Dedifferentiated amniotic fluid mesenchymal stem cell (primary cell): ENCODE results near the gene UNC5C.
"Not testable (repeated sequence)": the region's sequence is repeated elsewhere in the genome, so short reads cannot be mapped to it uniquely, and the experiment has no call there.

ENCODE experiments used
- DNase-seq: peaks from one replicate; pipeline ENCODE4 v3.0.0-alpha.2; 2016; ENCODE audit errors: extremely low spot score

The UNC5C gene

GRCh38 chr4:95181996-95182306, 366.8 kb downstream of the UNC5C start:
- DNase-seq, result no peak

DNA sequence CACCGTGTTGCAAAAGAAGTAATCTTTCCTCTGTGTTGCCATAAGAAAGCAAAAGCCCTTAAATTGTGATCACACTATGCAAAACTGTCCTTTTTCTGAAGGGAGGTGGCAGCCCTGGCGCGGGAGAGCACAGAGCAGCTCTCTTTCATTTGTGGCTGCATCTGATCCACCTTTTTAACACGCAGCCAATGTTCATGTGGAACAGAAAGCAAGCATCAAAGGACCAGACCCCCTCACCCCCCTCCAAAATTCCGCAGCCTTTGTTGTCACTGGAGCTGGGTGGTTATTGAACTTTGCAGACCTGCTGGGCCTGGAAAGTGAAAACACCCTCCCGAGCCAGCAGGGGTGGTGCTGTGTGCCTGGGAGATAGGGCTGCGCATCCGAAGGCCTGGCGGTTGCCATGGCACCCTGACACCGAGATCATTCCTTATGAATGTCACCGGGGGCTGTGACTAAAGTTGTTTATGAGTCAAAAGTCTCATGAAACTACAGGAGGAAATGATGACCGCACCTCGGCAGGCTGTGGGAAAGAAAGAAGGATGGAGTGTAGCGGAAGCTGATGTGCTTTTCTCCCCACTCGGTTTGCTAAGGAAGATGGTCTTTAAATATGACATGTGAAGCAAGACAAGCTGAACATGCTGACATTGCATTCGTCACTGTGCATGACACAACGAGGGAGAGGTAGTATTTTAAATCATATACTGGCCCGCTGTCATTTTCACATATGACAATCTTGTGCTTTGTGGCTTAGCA, 367.4 kb downstream of the UNC5C start:
- no peak for DNase-seq

DNA sequence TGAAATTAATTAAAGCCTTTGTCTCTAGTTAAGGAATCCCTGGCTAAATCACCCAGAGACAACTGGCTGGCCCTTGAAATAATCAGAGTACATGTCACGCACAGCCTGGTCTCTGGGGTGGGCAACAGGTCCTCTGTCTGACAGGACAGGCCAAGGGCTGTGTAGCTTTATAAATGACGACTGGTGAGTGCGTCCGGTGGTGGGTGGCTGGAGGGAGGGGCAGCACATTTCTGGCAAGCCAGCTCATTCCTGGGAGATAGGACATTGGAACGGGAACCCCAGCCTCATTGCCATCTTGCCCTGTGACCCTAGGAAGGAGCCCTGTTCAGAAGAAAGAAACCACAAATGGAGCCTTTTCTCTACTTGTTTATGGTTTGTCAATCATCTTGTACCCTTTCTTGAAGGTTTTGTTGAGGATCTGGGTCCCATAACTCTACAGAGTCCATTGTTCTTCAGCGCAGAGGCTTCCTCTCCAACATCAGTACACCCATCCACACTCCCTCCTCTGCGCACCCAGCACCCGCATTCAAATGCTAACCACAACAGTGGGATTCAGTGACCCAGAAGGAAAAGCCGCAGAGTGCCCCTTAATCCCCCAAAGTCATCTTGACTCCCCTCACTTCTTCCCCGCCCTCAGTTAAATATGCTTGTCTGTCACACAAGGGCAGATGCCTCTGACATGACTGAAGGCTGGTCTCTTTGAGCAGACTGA, 368.1 kb downstream of the UNC5C start:
- no peak for DNase-seq

DNA sequence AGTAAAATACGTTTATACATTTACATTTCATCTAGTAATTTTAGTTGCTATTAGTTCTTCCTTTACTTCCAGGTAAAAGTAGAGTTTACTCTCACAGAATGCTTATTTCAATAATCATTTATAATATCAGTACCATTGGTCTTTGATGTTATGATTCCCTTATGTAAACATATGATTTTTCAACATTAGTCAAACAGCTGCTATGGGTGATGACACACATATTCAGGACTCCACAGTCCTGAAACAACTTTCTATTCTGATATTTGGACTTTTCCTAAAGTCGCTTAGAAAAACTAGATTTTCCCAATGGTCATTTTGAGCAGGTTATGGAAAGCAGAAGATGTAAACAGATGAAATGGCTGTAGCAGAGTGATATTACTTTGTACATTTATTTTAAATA, 369.8 kb downstream of the UNC5C start:
- no peak for DNase-seq

DNA sequence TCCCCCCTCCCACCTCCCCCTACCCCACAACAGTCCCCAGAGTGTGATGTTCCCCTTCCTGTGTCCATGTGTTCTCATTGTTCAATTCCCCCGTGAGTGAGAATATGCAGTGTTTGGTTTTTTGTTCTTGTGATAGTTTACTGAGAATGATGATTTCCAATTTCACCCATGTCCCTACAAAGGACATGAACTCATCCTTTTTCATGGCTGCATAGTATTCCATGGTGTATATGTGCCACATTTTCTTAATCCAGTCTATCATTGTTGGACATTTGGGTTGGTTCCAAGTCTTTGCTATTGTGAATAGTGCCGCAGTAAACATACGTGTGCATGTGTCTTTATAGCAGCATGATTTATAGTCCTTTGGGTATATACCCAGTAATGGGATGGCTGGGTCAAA, 377.4 kb downstream of the UNC5C start:
- DNase-seq, result not testable (repeated sequence)

DNA sequence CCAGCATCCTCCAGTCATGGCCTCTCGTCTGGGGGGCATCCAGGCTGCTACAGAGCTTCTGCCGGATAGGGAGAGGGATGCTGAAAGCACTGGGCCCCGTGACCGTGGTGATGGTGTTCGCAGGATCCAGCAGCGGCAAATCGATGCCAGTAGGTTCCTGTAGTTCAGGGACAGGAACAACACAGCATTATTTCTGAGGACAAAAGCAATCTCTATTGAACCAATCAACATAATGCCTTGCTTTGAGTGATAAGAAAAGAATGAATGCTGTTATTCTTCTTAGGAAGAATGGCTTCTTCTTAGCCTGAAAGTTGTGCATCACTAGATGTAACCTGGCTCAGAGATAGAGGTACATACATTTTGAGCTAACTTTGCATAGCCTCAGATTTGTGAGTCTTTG, 378.6 kb downstream of the UNC5C start:
- DNase-seq, result no peak

GRCh38 chr4:95167805-95168204, 381.0 kb downstream of the UNC5C start:
- DNase-seq, result no peak

- peak; percentile 85 for DNase-seq
Observed at GRCh38 chr4:95165926-95166524, 382.7 kb downstream of the UNC5C start.

DNA sequence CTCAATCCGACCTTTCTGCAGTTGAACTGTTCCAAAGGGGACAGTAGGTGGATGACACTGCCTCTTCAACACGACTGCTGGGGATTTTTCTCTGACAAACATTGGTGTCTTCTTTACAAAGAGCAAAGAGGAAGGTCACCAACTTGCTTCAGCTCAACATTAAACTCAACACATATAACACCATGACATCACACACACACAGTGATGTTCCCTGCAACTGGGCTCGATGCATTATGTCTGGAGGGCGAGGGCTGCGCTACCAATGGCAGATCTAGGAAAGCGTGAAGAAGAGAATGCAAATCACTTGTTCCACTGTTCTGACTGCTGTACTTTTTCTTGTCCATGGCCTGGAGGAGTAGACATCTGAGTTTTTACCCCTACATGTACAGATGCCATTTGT, 385.9 kb downstream of the UNC5C start:
- no peak for DNase-seq

GRCh38 chr4:95161781-95162469, 386.8 kb downstream of the UNC5C start:
- DNase-seq, result no peak

DNA sequence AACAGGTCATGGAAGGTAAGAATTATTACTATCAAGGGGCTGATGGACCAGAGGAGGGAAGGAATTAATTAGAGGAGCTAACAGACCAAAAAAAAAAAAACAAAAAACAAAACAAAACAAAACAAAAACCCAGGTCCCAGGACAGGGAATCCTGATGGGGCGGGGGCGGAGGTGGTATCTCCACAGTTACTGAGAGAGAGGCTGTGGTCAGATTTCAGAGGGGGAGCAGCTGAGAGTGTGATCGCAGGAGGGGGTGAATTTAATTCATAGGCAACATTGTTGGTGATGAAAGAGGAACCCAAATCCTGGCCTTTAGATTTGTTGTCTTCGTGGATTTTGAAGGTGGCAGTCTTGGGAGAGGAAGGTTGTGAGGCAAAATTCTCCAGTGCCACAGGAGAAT, 389.4 kb downstream of the UNC5C start:
- no peak for DNase-seq

- no peak for DNase-seq
Observed at GRCh38 chr4:95158626-95159025, 390.1 kb downstream of the UNC5C start.

- no peak for DNase-seq
Observed at GRCh38 chr4:95158045-95158444, 390.7 kb downstream of the UNC5C start.

GRCh38 chr4:95157596-95157995, 391.2 kb downstream of the UNC5C start:
- no peak for DNase-seq

DNA sequence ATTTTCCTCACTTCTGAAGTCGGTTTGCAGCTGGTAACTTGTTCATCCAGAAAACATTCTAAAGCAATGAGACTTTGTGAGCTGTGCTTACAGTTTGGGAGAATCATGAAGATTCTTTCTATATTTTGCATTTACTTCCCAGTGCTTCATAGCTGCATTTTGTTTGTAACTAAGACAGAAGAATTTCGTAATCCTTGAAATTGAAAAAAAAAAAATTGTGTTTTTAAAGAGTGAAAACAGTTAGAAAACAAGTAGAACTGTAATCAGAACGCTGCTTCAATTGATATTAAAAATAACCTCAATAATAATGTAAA, 392.4 kb downstream of the UNC5C start:
- DNase-seq, result peak; percentile 44

- no peak for DNase-seq
Observed at GRCh38 chr4:95155759-95156451, 392.9 kb downstream of the UNC5C start.

- no peak for DNase-seq
Observed at GRCh38 chr4:95153182-95153581, 395.6 kb downstream of the UNC5C start.

DNA sequence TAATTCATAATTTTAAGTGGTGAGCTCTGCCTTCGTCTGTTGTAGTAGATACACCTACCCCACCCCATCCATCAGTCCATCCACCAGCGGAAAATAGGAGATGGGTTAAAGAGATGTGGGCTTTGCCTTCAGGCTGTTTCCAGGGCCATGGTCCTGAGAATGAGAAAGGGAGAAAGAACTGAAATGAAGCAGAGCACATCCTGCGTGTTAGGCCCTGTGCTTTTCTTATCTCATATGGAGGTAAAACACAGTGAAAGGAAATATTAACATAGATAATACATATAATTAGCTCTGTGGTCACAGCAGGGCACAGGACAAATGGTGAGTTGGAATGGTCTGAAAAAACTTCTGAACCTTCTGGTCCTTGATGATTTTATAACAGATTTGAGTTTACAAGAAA, 397.5 kb downstream of the UNC5C start:
- no peak for DNase-seq

- DNase-seq, result no peak
Observed at GRCh38 chr4:95142932-95143331, 405.8 kb downstream of the UNC5C start.

DNA sequence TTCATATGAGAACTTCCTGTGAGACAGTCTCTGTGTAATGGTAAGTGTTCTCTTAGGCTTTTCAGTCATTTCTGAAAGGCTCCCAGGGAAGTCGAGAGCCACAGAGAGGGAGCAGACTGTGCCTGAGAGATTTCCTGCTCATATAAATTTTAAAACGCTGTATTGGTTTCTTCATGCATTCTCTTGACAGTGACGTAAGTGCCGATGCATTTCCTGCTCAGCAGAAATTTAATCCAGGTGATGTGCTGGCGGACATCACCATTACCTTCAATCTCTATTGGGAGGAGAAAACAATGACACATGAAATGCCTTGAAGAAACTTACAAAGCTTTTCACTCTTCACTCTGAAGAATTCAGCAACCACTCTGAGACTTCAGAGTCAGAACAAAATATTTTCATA, 407.4 kb downstream of the UNC5C start:
- no peak for DNase-seq

GRCh38 chr4:95139424-95139823, 409.3 kb downstream of the UNC5C start:
- DNase-seq, result not testable (repeated sequence)

- DNase-seq, result not testable (repeated sequence)
Observed at GRCh38 chr4:95134016-95134415, 414.8 kb downstream of the UNC5C start.
